SK-N-SH (cell line): ENCODE results near the gene KIR3DL3. TPM values are rescaled to one million over a fixed set of nuclear protein-coding genes. Genes with fewer than 3 reads are reported as not detected.
"Not testable (repeated sequence)": the region's sequence is repeated elsewhere in the genome, so short reads cannot be mapped to it uniquely, and the experiment has no call there.

ENCODE experiments used
- CTCF ChIA-PET: fragments of 300-600, 350-600 bp; formaldehyde crosslinking; extraction: SDS; loops from one replicate; lab custom pipeline; 2021; lab: Yijun Ruan, JAX
- POLR2A ChIA-PET: fragments of 350-600 bp; sonication (Branson Sonifier 250); formaldehyde crosslinking; extraction: SDS; loops from one replicate; lab custom pipeline; 2020; ENCODE audit warnings: antibody characterized with exemption, inconsistent platforms; lab: Yijun Ruan, JAX
- DNase-seq: peaks from one replicate; pipeline ENCODE4 v3.0.0; 2012
- H2AFZ ChIP-seq: fragments of 200-600 bp; sonication (generic); 2 replicates; pipeline ENCODE4 v1.8.1; 2016; ENCODE audit warnings: antibody characterized with exemption, mild to moderate bottlenecking, low read depth
- H3F3A ChIP-seq: fragments of 200-600 bp; sonication (generic); replicated peaks from 2 replicates; pipeline ENCODE3; 2016; ENCODE audit warnings: antibody characterized with exemption, mild to moderate bottlenecking; ENCODE audit not compliant: insufficient read depth
- H3K27ac ChIP-seq, 2 experiments: fragments of 200-500 bp in 1 of 2; fragments of 200-600 bp in 1 of 2; sonication (Bioruptor generic) in 1 of 2; sonication (generic), shearing (Covaris generic) in 1 of 2; 2 replicates each; pipeline versions ENCODE4 v1.5.1 to v1.6.1; 2014 to 2016; ENCODE audit warnings: low read depth in 2 of 2, inconsistent platforms in 1 of 2, low read length in 1 of 2, mild to moderate bottlenecking in 1 of 2, mixed read lengths in 1 of 2
- H3K27me3 ChIP-seq: fragments of 200-600 bp; sonication (generic), shearing (Covaris generic); 2 replicates; pipeline ENCODE4 v1.6.1; 2016; ENCODE audit warnings: mixed run types; ENCODE audit not compliant: insufficient read depth
- H3K36me3 ChIP-seq, 2 experiments: fragments of 200-500 bp in 1 of 2; fragments of 200-600 bp in 1 of 2; sonication (Bioruptor generic) in 1 of 2; sonication (generic) in 1 of 2; replicated peaks in 1 of 2; 2 replicates each; pipeline versions ENCODE3 to v1.5.1; 2014 to 2016; ENCODE audit warnings: low read length in 1 of 2, mild to moderate bottlenecking in 1 of 2; ENCODE audit not compliant: insufficient read depth in 2 of 2, control insufficient read depth in 1 of 2
- H3K4me1 ChIP-seq, 2 experiments: fragments of 200-500 bp in 1 of 2; fragments of 200-600 bp in 1 of 2; sonication (Bioruptor generic) in 1 of 2; sonication (generic), shearing (Covaris generic) in 1 of 2; 2 replicates each; pipeline versions ENCODE4 v1.5.1 to v1.6.1; 2014 to 2016; ENCODE audit warnings: low read depth in 1 of 2, low read length in 1 of 2, mixed run types in 1 of 2; ENCODE audit not compliant: insufficient read depth in 2 of 2, control insufficient read depth in 1 of 2
- H3K4me2 ChIP-seq: fragments of 200-600 bp; sonication (generic), shearing (Covaris generic); 2 replicates; pipeline ENCODE4 v1.6.1; 2017; ENCODE audit warnings: mixed run types
- H3K4me3 ChIP-seq, 2 experiments: fragments of 200-500 bp in 1 of 2; fragments of 200-600 bp in 1 of 2; sonication (Bioruptor generic) in 1 of 2; sonication (generic), shearing (Covaris generic) in 1 of 2; 2 replicates each; pipeline versions ENCODE4 v1.5.1 to v1.8.1; 2014 to 2016; ENCODE audit warnings: low read depth in 2 of 2, inconsistent platforms in 1 of 2, low read length in 1 of 2, mild to moderate bottlenecking in 1 of 2, mixed read lengths in 1 of 2, moderate library complexity in 1 of 2
- H3K79me2 ChIP-seq: fragments of 200-600 bp; sonication (generic); 2 replicates; pipeline ENCODE4 v1.8.1; 2017; ENCODE audit warnings: mild to moderate bottlenecking; ENCODE audit not compliant: insufficient read depth
- H3K9ac ChIP-seq: fragments of 200-600 bp; sonication (generic); 2 replicates; pipeline ENCODE4 v1.6.1; 2017; ENCODE audit warnings: mixed run types
- H3K9me2 ChIP-seq: fragments of 200-600 bp; sonication (generic); 2 replicates; pipeline ENCODE4 v1.6.1; 2017; ENCODE audit warnings: mixed run types
- H3K9me3 ChIP-seq: fragments of 200-600 bp; sonication (generic); 2 replicates; pipeline ENCODE4 v1.6.1; 2017; ENCODE audit warnings: mixed run types, mild to moderate bottlenecking, moderate library complexity
- H4K20me1 ChIP-seq: fragments of 200-600 bp; sonication (generic); 2 replicates; pipeline ENCODE4 v1.6.1; 2017; ENCODE audit warnings: mild to moderate bottlenecking, mixed run types; ENCODE audit not compliant: insufficient read depth
- WGBS: methylation state at CpG from one replicate; pipeline ENCODE4 v1.1.6; 2017; ENCODE audit warnings: low lambda C conversion rate; 5-methylcytosine and 5-hydroxymethylcytosine counted together
- polyA plus RNA-seq, 3 experiments: library from polyadenylated mRNA; depleted of rRNA; stranded (reverse); fragments of >200 nt; gene quantifications; 2 replicates each; pipeline ENCODE4 v1.2.3, GENCODE V29; 2012

Gene KIR3DL3
- polyA plus RNA-seq, 1 of the 3 experiments (the other 2 are of a cell fraction) = not detected

GRCh38 chr19:54747614-54748322, 23.5 kb downstream of the KIR3DL3 start:
- H3K4me3 ChIP-seq, H3K4me1 ChIP-seq, DNase-seq, H3K4me2 ChIP-seq, H3K9me3 ChIP-seq, H3K27ac ChIP-seq, CTCF ChIA-PET, H3K27me3 ChIP-seq, H2AFZ ChIP-seq, H4K20me1 ChIP-seq, H3K36me3 ChIP-seq, H3K9me2 ChIP-seq, POLR2A ChIA-PET, H3K79me2 ChIP-seq, H3F3A ChIP-seq, H3K9ac ChIP-seq: not testable (repeated sequence)
- WGBS = 3% methylated on average over 9 of the region's 9 CpGs

- H3F3A ChIP-seq, H3K4me1 ChIP-seq, H3K9me2 ChIP-seq, H3K27me3 ChIP-seq, H3K4me2 ChIP-seq, H3K9ac ChIP-seq, H3K79me2 ChIP-seq, H4K20me1 ChIP-seq, H3K36me3 ChIP-seq, H3K4me3 ChIP-seq, POLR2A ChIA-PET, H2AFZ ChIP-seq, H3K27ac ChIP-seq, DNase-seq, H3K9me3 ChIP-seq, CTCF ChIA-PET: not testable (repeated sequence)
- WGBS = 0% methylated on average over 6 of the region's 6 CpGs
Observed at GRCh38 chr19:54750276-54750675, 26.0 kb downstream of the KIR3DL3 start.

- H3K4me3 ChIP-seq, H3K9ac ChIP-seq, H3K27ac ChIP-seq, H3K36me3 ChIP-seq, H3K4me1 ChIP-seq, H4K20me1 ChIP-seq, POLR2A ChIA-PET, H3K9me2 ChIP-seq, H3K9me3 ChIP-seq, CTCF ChIA-PET, H3K27me3 ChIP-seq, H3K79me2 ChIP-seq, H2AFZ ChIP-seq, H3F3A ChIP-seq, DNase-seq, H3K4me2 ChIP-seq: not testable (repeated sequence)
- 7% methylated on average over 12 of the region's 12 CpGs for WGBS
Observed at GRCh38 chr19:54756204-54757110, 32.2 kb downstream of the KIR3DL3 start.

- H3K9ac ChIP-seq, H3K79me2 ChIP-seq, H3K36me3 ChIP-seq, H3K4me2 ChIP-seq, H3K9me2 ChIP-seq, DNase-seq, H3F3A ChIP-seq, H3K9me3 ChIP-seq, CTCF ChIA-PET, H3K4me3 ChIP-seq, H3K27me3 ChIP-seq, H4K20me1 ChIP-seq, H3K4me1 ChIP-seq, H2AFZ ChIP-seq, H3K27ac ChIP-seq, POLR2A ChIA-PET: not testable (repeated sequence)
- 2% methylated on average over 6 of the region's 6 CpGs for WGBS
Observed at GRCh38 chr19:54758577-54758976, 34.3 kb downstream of the KIR3DL3 start.

- WGBS = 0% methylated on average over 8 of the region's 8 CpGs
- H3K27ac ChIP-seq, POLR2A ChIA-PET: not testable (repeated sequence)
Observed at GRCh38 chr19:54764219-54764618, 40.0 kb downstream of the KIR3DL3 start.

GRCh38 chr19:54766464-54766863, 42.2 kb downstream of the KIR3DL3 start:
- H3K36me3 ChIP-seq, H3K79me2 ChIP-seq, CTCF ChIA-PET, H3K4me1 ChIP-seq, H3K9me2 ChIP-seq, H3K4me2 ChIP-seq, POLR2A ChIA-PET, H3K9me3 ChIP-seq, H3K9ac ChIP-seq, H4K20me1 ChIP-seq, H2AFZ ChIP-seq, H3K27me3 ChIP-seq, H3F3A ChIP-seq, DNase-seq, H3K4me3 ChIP-seq, H3K27ac ChIP-seq: not testable (repeated sequence)
- WGBS = 0% methylated on average over 4 of the region's 4 CpGs

More at GRCh38 chr19:54764219-54764618, 40.0 kb downstream of the KIR3DL3 start:
- H3K9ac ChIP-seq, DNase-seq, H2AFZ ChIP-seq, H3K4me2 ChIP-seq, H3K4me1 ChIP-seq, CTCF ChIA-PET, H3F3A ChIP-seq, H3K9me2 ChIP-seq, H3K9me3 ChIP-seq, H3K36me3 ChIP-seq, H4K20me1 ChIP-seq, H3K79me2 ChIP-seq, H3K27me3 ChIP-seq, H3K4me3 ChIP-seq: not testable (repeated sequence)
